IMR-90 (cell line): ENCODE measurements around the gene RHOF. TPM values are rescaled to one million over a fixed set of nuclear protein-coding genes. Genes with fewer than 3 reads are reported as not detected.
A peak's percentile ranks its signal among the peaks of the same experiment; 100 is the strongest.

Experiments used
- ATAC-seq: fragments of 200-7000 bp; cut with Tn5 transposase; 2 replicates; pipeline ENCODE4 v1.9.1; 2020; ENCODE audit warnings: low read depth, mild to moderate bottlenecking, moderate library complexity
- BruUV-seq: library from RNA; stranded (reverse); fragments of 400-500 nt; replicated peaks from 2 replicates; lab custom pipeline; 2021; lab: Mats Ljungman, UMichigan
- CTCF ChIA-PET: fragments of 300-600 bp; formaldehyde crosslinking; extraction: SDS; loops from one replicate; lab custom pipeline; 2021; ENCODE audit warnings: antibody characterized with exemption; lab: Yijun Ruan, JAX
- POLR2A ChIA-PET: fragments of 300-600 bp; sonication (Branson Sonifier 250); formaldehyde crosslinking; loops from one replicate; lab custom pipeline; 2022; ENCODE audit warnings: antibody characterized with exemption; ENCODE audit not compliant: unreplicated experiment; lab: Charles Lee
- DNase-seq: peaks from one replicate; pipeline ENCODE4 v3.0.0; 2013
- H2AFZ ChIP-seq: replicated peaks from 2 replicates; pipeline ENCODE3; 2013; ENCODE audit warnings: low read length, mild to moderate bottlenecking; ENCODE audit not compliant: poor library complexity
- H2AK5ac ChIP-seq: 2 replicates; pipeline ENCODE4 v1.6.1; 2013; ENCODE audit warnings: low read depth, low read length, inconsistent platforms
- H2AK9ac ChIP-seq: replicated peaks from 2 replicates; pipeline ENCODE3; 2013; ENCODE audit warnings: mild to moderate bottlenecking, low read depth, low read length, moderate library complexity; ENCODE audit not compliant: poor library complexity
- H2BK120ac ChIP-seq: 2 replicates; pipeline ENCODE4 v1.6.1; 2013; ENCODE audit warnings: low read depth, low read length, inconsistent platforms
- H2BK15ac ChIP-seq: 3 replicates; pipeline ENCODE4 v1.6.1; 2013; ENCODE audit warnings: low read depth, low read length, inconsistent platforms
- H2BK20ac ChIP-seq: 2 replicates; pipeline ENCODE4 v1.6.1; 2013; ENCODE audit warnings: low read depth, mild to moderate bottlenecking, inconsistent platforms, low read length, moderate library complexity
- H2BK5ac ChIP-seq: 2 replicates; pipeline ENCODE4 v1.6.1; 2013; ENCODE audit warnings: mild to moderate bottlenecking, low read depth, low read length, inconsistent platforms; ENCODE audit not compliant: poor library complexity, severe bottlenecking
- H3K14ac ChIP-seq: replicated peaks from 2 replicates; pipeline ENCODE4 v1.6.1; 2013; ENCODE audit warnings: low read depth, low read length, inconsistent platforms
- H3K18ac ChIP-seq: 2 replicates; pipeline ENCODE4 v1.6.1; 2013; ENCODE audit warnings: low read depth, low read length, control low read depth
- H3K23ac ChIP-seq: 2 replicates; pipeline ENCODE4 v1.6.1; 2013; ENCODE audit warnings: low read depth, low read length, inconsistent platforms
- H3K27ac ChIP-seq: 2 replicates; pipeline ENCODE4 v1.5.1; 2013; ENCODE audit warnings: mild to moderate bottlenecking, control low read depth, low read length; ENCODE audit not compliant: insufficient read depth
- H3K27me3 ChIP-seq: 2 replicates; pipeline ENCODE4 v1.6.1; 2013; ENCODE audit warnings: low read length; ENCODE audit not compliant: control insufficient read depth, insufficient read depth
- H3K36me3 ChIP-seq: 2 replicates; pipeline ENCODE4 v1.6.1; 2013; ENCODE audit warnings: low read length, mixed read lengths; ENCODE audit not compliant: control insufficient read depth, insufficient read depth
- H3K4ac ChIP-seq: 2 replicates; pipeline ENCODE4 v1.6.1; 2013; ENCODE audit warnings: low read depth, low read length, inconsistent platforms
- H3K4me1 ChIP-seq: 2 replicates; pipeline ENCODE4 v1.6.1; 2013; ENCODE audit warnings: low read length, mixed read lengths; ENCODE audit not compliant: control insufficient read depth, insufficient read depth
- H3K4me2 ChIP-seq: 2 replicates; pipeline ENCODE4 v1.6.1; 2013; ENCODE audit warnings: low read depth, mild to moderate bottlenecking, control low read depth, low read length, moderate library complexity
- H3K4me3 ChIP-seq: 2 replicates; pipeline ENCODE4 v1.5.1; 2013; ENCODE audit warnings: low read depth, mild to moderate bottlenecking, control low read depth, low read length, moderate library complexity; ENCODE audit not compliant: insufficient read depth
- H3K56ac ChIP-seq: 2 replicates; pipeline ENCODE4 v1.6.1; 2013; ENCODE audit warnings: low read length, inconsistent platforms; ENCODE audit not compliant: insufficient read depth; ENCODE audit errors: extremely low read depth
- H3K79me1 ChIP-seq, 2 experiments: 2 replicates each; pipeline ENCODE4 v1.6.1; 2013; ENCODE audit warnings: low read length in 2 of 2, inconsistent platforms in 1 of 2, low read depth in 1 of 2
- H3K9ac ChIP-seq: 2 replicates; pipeline ENCODE4 v1.6.1; 2013; ENCODE audit warnings: low read depth, low read length, control low read depth
- H3K9me1 ChIP-seq: 2 replicates; pipeline ENCODE4 v1.6.1; 2013; ENCODE audit warnings: low read length, inconsistent platforms; ENCODE audit not compliant: insufficient read depth
- H3K9me3 ChIP-seq: 2 replicates; pipeline ENCODE4 v1.6.1; 2013; ENCODE audit warnings: low read length; ENCODE audit not compliant: control insufficient read depth, insufficient read depth
- H4K20me1 ChIP-seq: 2 replicates; pipeline ENCODE4 v1.6.1; 2013; ENCODE audit warnings: low read length, inconsistent platforms; ENCODE audit not compliant: insufficient read depth
- H4K5ac ChIP-seq: 2 replicates; pipeline ENCODE4 v1.6.1; 2013; ENCODE audit warnings: mild to moderate bottlenecking, low read depth, low read length, control low read depth
- H4K8ac ChIP-seq, 2 experiments: 2 replicates each; pipeline ENCODE4 v1.6.1; 2013; ENCODE audit warnings: low read depth in 2 of 2, low read length in 2 of 2, control low read depth in 1 of 2, inconsistent platforms in 1 of 2
- H4K91ac ChIP-seq: 2 replicates; pipeline ENCODE4 v1.6.1; 2013; ENCODE audit warnings: low read depth, low read length, inconsistent platforms; ENCODE audit not compliant: insufficient read depth
- CEBPB ChIP-seq: IDR thresholded peaks from 2 replicates; pipeline ENCODE4 v1.6.1; 2012; ENCODE audit warnings: low read depth, low read length, improper control_type of control experiment
- FOS ChIP-seq: fragments of 150-350 bp; IDR thresholded peaks from 2 replicates; pipeline ENCODE4 v1.6.1; 2016; ENCODE audit warnings: low read depth, low read length
- MXI1 ChIP-seq: IDR thresholded peaks from 2 replicates; pipeline ENCODE4 v1.6.1; 2012; ENCODE audit warnings: low read depth, mild to moderate bottlenecking, low read length, moderate library complexity, borderline replicate concordance
- RAD21 ChIP-seq: IDR thresholded peaks from 2 replicates; pipeline ENCODE4 v1.6.1; 2012; ENCODE audit warnings: low read length, improper control_type of control experiment
- RFX5 ChIP-seq: IDR thresholded peaks from 2 replicates; pipeline ENCODE4 v1.8.0; 2012; ENCODE audit warnings: low read depth, mild to moderate bottlenecking, low read length, moderate library complexity
- SMC3 ChIP-seq: fragments of 150-350 bp; IDR thresholded peaks from 2 replicates; pipeline ENCODE4 v1.6.1; 2016; ENCODE audit warnings: low read depth, mild to moderate bottlenecking, antibody characterized with exemption, low read length, moderate library complexity
- WGBS, 2 experiments: methylation state at CpG; one replicate each; pipeline versions ENCODE4 v1.1.5 to v1.1.7; 2013; ENCODE audit warnings: missing lambda C conversion rate in 2 of 2; ENCODE audit not compliant: insufficient read length in 1 of 2; ENCODE audit errors: extremely low coverage in 2 of 2; 5-methylcytosine and 5-hydroxymethylcytosine counted together
- dilution Hi-C: fragments of 300-500 bp; cut with HindIII; formaldehyde crosslinking; loops from one replicate; pipeline ENCODE4 v1.14.3; 2018; ENCODE audit warnings: low sequenced_read_pairs; ENCODE audit not compliant: unreplicated experiment
- in situ Hi-C: fragments of 300-500 bp; cut with MboI; formaldehyde crosslinking; loops from 3 replicates; pipeline ENCODE4 v1.14.3; 2019; ENCODE audit warnings: low sequenced_read_pairs, inconsistent platforms, mixed read lengths
- intact Hi-C: fragments of 100-400 bp; cut with micrococcal nuclease; formaldehyde crosslinking; loops from 2 replicates; pipeline ENCODE4 v1.10.0; 2022
- polyA plus RNA-seq, 3 experiments: library from polyadenylated mRNA; depleted of rRNA; stranded (reverse); fragments of >200 nt; gene quantifications; 2 replicates each; pipeline ENCODE4 v1.2.3, GENCODE V29; 2012; ENCODE audit warnings: low replicate concordance in 1 of 3
- total RNA-seq: library from RNA; depleted of rRNA; stranded (reverse); fragments of >200 nt; gene quantifications from 2 replicates; pipeline ENCODE4 v1.2.3, GENCODE V29; 2012
- TF ChIP-seq, protein P1 (sequence below): fragments of 150-350 bp; IDR thresholded peaks from 2 replicates; pipeline ENCODE4 v1.6.1; 2017; ENCODE audit warnings: mild to moderate bottlenecking, antibody characterized with exemption, low read length, low read depth

The RHOF gene
- total and polyA plus RNA-seq, 2 of the 4 experiments (the other 2 are of a cell fraction): 3.0 to 5.1 TPM

DNA sequence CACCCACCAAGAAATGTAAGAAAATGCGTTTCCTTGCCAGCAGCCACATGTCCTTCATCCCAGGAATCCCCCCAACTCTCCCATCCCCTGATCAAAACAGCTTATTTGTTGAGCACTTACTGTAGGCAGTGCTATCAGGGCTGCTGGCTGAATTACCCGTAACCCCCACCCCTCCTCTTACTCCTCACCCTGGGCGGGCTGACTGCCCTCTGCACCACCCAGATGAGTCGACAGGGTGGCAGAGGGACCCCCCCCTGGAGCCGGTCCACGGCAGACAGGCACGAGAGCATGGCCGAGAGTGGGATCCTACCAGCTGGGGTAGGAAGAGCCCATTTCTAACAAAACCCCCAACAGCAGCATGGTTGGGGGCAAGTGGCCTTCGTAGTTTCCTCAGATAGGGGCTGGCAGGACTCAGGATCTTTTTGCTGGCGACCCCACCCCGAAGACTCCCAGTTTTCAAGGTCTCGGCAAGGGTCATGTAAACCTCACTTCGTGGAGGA is 1.1 kb upstream of the RHOF start:
- ATAC-seq (peak; percentile 5), DNase-seq (no peak)
- peaks cover 28% of the 10 kb centered on the region for H3K4me1 ChIP-seq
- H3K23ac ChIP-seq: peak overlapping the region; percentile 54
- peak overlapping the region; percentile 97 for H2AK9ac ChIP-seq
- H2BK20ac ChIP-seq: 0 out of 2 replicates have a peak overlapping the region, but pooled peaks have one; percentile 38
- intact Hi-C loops (loop anchor here (1.0 to 10.0 kb wide), 7 partner anchors 18 to 240 kb away; partner anchors contain the start of genes BCL7A, PSMD9 and TMEM120B), dilution Hi-C loops (no loop called here), in situ Hi-C loops (no loop called here)
- peak overlapping the region; percentile 39 for H2BK5ac ChIP-seq
- TF ChIP-seq FOS: no peak
- no peak for TF ChIP-seq CEBPB
- TF ChIP-seq MXI1: no peak
- TF ChIP-seq, protein P1, sequence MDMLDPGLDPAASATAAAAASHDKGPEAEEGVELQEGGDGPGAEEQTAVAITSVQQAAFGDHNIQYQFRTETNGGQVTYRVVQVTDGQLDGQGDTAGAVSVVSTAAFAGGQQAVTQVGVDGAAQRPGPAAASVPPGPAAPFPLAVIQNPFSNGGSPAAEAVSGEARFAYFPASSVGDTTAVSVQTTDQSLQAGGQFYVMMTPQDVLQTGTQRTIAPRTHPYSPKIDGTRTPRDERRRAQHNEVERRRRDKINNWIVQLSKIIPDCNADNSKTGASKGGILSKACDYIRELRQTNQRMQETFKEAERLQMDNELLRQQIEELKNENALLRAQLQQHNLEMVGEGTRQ: no peak
- no peak for TF ChIP-seq SMC3
- no peak for TF ChIP-seq RFX5
- TF ChIP-seq RAD21: no peak
- H3K4me3 ChIP-seq: no peak overlapping the region
- H3K27me3 ChIP-seq: no peaks in the 10 kb centered on the region
- peak overlapping the region; percentile 65 for H3K4me2 ChIP-seq
- no peak overlapping the region; the same call in 2 of the 3 replicates for H2BK15ac ChIP-seq
- peak overlapping the region; percentile 55; the same call in 1 of the 2 replicates for H2BK120ac ChIP-seq
- peak overlapping the region; percentile 95 for H2AFZ ChIP-seq
- peaks cover 6% of the 10 kb centered on the region; the same call in 1 of the 2 replicates for H3K9me1 ChIP-seq
- peaks cover 6 to 45% of the 10 kb centered on the region in 2 experiments; a peak in 3 of 4 replicates for H3K79me1 ChIP-seq
- no TSS peak for BruUV-seq
- peak overlapping the region; percentile 16 for H3K14ac ChIP-seq
- H3K9me3 ChIP-seq: no peaks in the 10 kb centered on the region
- H4K5ac ChIP-seq: peak overlapping the region; percentile 17; the same call in 1 of the 2 replicates
- H4K20me1 ChIP-seq: peaks cover 13% of the 10 kb centered on the region
- peak overlapping the region; percentile 22; the same call in 1 of the 2 replicates for H3K9ac ChIP-seq
- peak overlapping the region; percentile 81 for H4K91ac ChIP-seq
- H4K8ac ChIP-seq: peak overlapping the region; percentile 8 to 72; a peak in 3 of 4 replicates
- 10% methylated on average over 2 of the region's 13 CpGs; no CpG with 5 or more reads in 1 of the 2 experiments for WGBS, 2 experiments
- H3K4ac ChIP-seq: peak overlapping the region; percentile 76
- H2AK5ac ChIP-seq: peak overlapping the region; percentile 69
- POLR2A ChIA-PET: interaction anchor here (0.6 to 2.0 kb wide), 4 partner anchors 10 to 291 kb away, joined by 5 to 10 read pairs (median 5); no protein-coding TSS in a partner anchor
- peak overlapping the region; percentile 26; the same call in 1 of the 2 replicates for H3K56ac ChIP-seq
- H3K27ac ChIP-seq: peak overlapping the region; percentile 28
- CTCF ChIA-PET: interaction anchor here (0.5 to 3.9 kb wide), 33 partner anchors 8 to 1366 kb away, joined by 3 to 49 read pairs (median 5); partner anchors contain the start of genes PSMD9, SETD1B and TMEM120B
- H3K36me3 ChIP-seq: peaks cover 9% of the 10 kb centered on the region; the same call in 1 of the 2 replicates
- H3K18ac ChIP-seq: no peak overlapping the region
